ENCODE data around the gene SLC37A1. TPM values are rescaled to one million over a fixed set of nuclear protein-coding genes. Genes with fewer than 3 reads are reported as not detected.
A peak's percentile ranks its signal among the peaks of the same experiment; 100 is the strongest.

Gene SLC37A1
- total RNA-seq, 2 donors from 2014 or later: 27.5 to 37.6 TPM

- ATAC-seq (replicated peaks in 1 of 2) (no peak), DNase-seq (no peak)
- no peaks in the 10 kb centered on the region for H3K27me3 Mint-ChIP-seq (ENCODE audit: low read depth)
- H3K27ac Mint-ChIP-seq: no peak overlapping the region
- no peak overlapping the region for H3K4me3 Mint-ChIP-seq
- H3K4me1 Mint-ChIP-seq (ENCODE audit: low read depth): peaks cover 11% of the 10 kb centered on the region
- no peaks in the 10 kb centered on the region for H3K9me3 Mint-ChIP-seq
- peaks cover 0 to 6% of the 10 kb centered on the region in 2 donors for H3K36me3 Mint-ChIP-seq (ENCODE audit: insufficient read depth in 2 of 2)
These were observed 25.0 kb downstream of the SLC37A1 start for GRCh38 chr21:42538479-42539275.

DNA sequence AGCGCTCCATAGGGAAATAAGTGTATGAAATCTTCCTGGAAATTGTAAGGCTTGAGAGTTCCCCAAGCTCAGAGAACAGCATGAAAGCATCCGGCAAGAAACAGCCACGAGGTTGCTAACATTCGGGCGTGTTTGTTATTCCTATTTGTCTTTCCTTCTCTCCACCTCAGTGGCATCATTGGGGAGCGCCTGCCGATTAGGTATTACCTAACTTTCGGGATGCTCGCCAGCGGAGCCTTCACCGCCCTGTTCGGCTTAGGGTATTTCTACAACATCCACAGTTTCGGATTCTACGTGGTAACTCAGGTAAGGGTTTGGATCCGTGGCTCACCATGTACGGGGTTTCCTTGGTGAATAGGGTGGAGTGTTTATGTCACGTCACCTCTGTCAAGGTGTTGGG, 25.7 kb downstream of the SLC37A1 start:
- H3K36me3 Mint-ChIP-seq (ENCODE audit: insufficient read depth in 2 of 2): peaks cover 0 to 6% of the 10 kb centered on the region in 2 donors
- H3K9me3 Mint-ChIP-seq: no peaks in the 10 kb centered on the region

DNA sequence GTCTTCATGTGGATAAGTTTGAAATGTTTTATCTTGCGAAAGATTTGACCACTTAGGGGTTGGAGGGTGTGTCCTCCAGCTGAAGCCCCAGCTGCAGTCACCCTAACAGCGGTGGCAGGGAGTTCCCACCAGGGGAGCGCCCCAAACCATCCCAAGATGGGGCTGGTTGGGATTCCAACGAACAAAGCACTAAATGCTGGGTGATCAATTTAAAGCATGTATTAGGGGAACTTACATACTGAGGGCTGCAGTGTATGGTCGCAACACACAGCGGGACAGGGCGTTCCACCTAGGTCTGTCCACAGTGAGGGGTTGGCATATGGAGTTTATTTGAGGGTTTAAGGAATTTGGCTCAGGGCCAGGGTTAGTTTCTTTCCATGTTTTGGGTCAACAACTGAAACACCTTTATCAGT, 26.3 kb downstream of the SLC37A1 start:
- H3K9me3 Mint-ChIP-seq: no peaks in the 10 kb centered on the region
- peaks cover 0 to 7% of the 10 kb centered on the region in 2 donors for H3K36me3 Mint-ChIP-seq (ENCODE audit: insufficient read depth in 2 of 2)
- H3K27me3 Mint-ChIP-seq (ENCODE audit: low read depth): no peaks in the 10 kb centered on the region
- no peak for ATAC-seq (replicated peaks in 1 of 2)
- no peak for DNase-seq
- peaks cover under 1% of the 10 kb centered on the region for H3K4me1 Mint-ChIP-seq (ENCODE audit: low read depth)
- H3K4me3 Mint-ChIP-seq: no peak overlapping the region
- H3K27ac Mint-ChIP-seq: no peak overlapping the region

More for the DNA sequence above, 25.7 kb downstream of the SLC37A1 start:
- no peak for ATAC-seq (replicated peaks in 1 of 2)
- DNase-seq: no peak
- H3K4me3 Mint-ChIP-seq: no peak overlapping the region
- H3K27me3 Mint-ChIP-seq (ENCODE audit: low read depth): no peaks in the 10 kb centered on the region
- no peak overlapping the region for H3K27ac Mint-ChIP-seq
- peaks cover 7% of the 10 kb centered on the region for H3K4me1 Mint-ChIP-seq (ENCODE audit: low read depth)

GRCh38 chr21:42540396-42540795, 26.7 kb downstream of the SLC37A1 start:
- H3K36me3 Mint-ChIP-seq (ENCODE audit: insufficient read depth in 2 of 2): peaks cover 0 to 6% of the 10 kb centered on the region in 2 donors
- no peak for ATAC-seq (replicated peaks in 1 of 2)
- DNase-seq: no peak
- no peak overlapping the region for H3K4me3 Mint-ChIP-seq
- H3K27ac Mint-ChIP-seq: no peak overlapping the region
- H3K27me3 Mint-ChIP-seq (ENCODE audit: low read depth): no peaks in the 10 kb centered on the region
- H3K4me1 Mint-ChIP-seq (ENCODE audit: low read depth): no peaks in the 10 kb centered on the region
- no peaks in the 10 kb centered on the region for H3K9me3 Mint-ChIP-seq

DNA sequence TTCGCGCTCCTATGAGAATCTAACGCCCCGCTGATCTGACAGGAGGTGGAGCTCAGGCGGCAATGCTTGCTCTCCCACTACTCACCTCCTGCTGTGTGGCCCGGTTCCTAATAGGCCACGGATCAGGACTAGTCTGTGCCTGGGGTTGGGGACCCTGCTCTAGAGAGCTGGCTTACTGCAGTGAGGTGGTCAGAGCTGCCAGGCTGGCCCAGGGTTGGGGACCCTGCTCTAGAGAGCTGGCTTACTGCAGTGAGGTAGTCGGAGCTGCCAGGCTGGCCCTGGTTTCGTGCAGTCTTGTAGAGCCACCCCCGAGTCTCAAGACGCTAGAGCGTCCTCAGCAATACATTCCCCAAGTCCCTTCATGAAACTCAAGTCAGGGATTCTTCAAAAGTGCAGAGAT, 27.5 kb downstream of the SLC37A1 start:
- Mint-ChIP-seq H3K9me3 (no peaks in the 10 kb centered on the region), H3K4me1 (ENCODE audit: low read depth) (no peaks in the 10 kb centered on the region), H3K36me3 (ENCODE audit: insufficient read depth in 2 of 2) (peaks cover 0 to 6% of the 10 kb centered on the region in 2 donors), H3K27me3 (ENCODE audit: low read depth) (no peaks in the 10 kb centered on the region), H3K4me3 (no peak overlapping the region), H3K27ac (no peak overlapping the region)
- ATAC-seq (replicated peaks in 1 of 2) (no peak), DNase-seq (no peak)

DNA sequence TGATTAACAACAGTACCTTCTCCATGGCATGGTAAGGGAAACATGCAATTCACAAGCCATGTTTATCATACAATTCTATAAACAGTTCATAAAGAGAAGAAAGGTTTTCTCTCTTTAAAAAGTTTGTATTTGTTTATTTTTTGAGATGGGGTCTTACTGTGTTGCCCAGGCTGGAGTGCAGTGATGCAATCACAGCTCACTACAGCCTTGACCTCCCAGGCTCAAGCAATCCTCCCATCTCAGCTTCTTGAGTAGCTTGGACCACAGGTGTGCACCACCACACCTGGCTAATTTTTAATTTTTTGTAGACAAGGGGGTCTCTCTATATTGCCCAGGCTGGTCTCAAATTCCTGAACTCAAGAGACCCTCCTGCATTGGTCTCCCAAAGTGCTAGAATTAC, 28.0 kb downstream of the SLC37A1 start:
- no peaks in the 10 kb centered on the region for H3K9me3 Mint-ChIP-seq
- ATAC-seq (replicated peaks in 1 of 2) (no peak), DNase-seq (no peak)
- no peak overlapping the region for H3K4me3 Mint-ChIP-seq
- H3K36me3 Mint-ChIP-seq (ENCODE audit: insufficient read depth in 2 of 2): peaks cover 0 to 6% of the 10 kb centered on the region in 2 donors
- H3K4me1 Mint-ChIP-seq (ENCODE audit: low read depth): no peaks in the 10 kb centered on the region
- no peaks in the 10 kb centered on the region for H3K27me3 Mint-ChIP-seq (ENCODE audit: low read depth)
- no peak overlapping the region for H3K27ac Mint-ChIP-seq

DNA sequence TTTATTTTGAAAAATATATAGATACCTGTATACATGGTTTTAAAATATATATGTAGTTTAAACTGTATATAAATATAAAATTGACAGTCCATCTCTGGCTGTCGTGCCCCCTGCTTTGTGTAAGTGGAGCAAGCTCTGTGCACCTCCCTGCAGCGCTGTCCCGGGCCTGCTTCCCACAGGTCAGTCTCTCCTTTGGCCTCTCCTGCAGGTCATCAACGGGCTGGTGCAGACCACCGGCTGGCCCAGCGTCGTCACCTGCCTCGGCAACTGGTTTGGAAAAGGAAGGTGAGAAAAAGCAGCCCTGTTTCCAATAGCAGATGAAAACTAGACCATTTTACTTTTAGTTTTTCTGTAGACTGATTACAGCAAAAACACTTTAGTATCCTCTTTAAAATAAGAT, 28.5 kb downstream of the SLC37A1 start:
- Mint-ChIP-seq H3K27me3 (ENCODE audit: low read depth) (no peaks in the 10 kb centered on the region), H3K4me3 (no peak overlapping the region), H3K27ac (no peak overlapping the region), H3K9me3 (no peaks in the 10 kb centered on the region), H3K4me1 (ENCODE audit: low read depth) (no peaks in the 10 kb centered on the region), H3K36me3 (ENCODE audit: insufficient read depth in 2 of 2) (peaks cover 0 to 6% of the 10 kb centered on the region in 2 donors)
- DNase-seq (no peak), ATAC-seq (replicated peaks in 1 of 2) (no peak)

DNA sequence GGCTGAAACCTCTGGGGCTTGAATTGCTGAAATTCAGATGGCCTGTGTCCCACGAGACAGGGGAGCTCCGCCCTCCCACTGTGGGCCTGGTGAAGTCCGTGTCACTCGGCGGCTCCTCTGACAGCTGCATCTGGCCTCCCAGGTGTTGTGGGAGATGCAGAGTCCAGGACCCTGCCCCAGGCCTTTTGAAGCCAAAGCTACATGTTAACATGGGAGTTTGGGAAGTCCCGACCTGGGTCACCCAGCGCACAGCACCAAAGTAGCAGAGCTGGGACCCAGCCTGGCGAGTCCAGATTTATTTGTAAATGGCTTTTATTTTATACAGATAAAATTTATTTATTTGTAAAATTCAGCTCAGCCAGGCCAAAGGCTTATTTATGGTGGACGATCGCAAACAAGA, 28.9 kb downstream of the SLC37A1 start:
- Mint-ChIP-seq H3K4me1 (ENCODE audit: low read depth) (no peaks in the 10 kb centered on the region), H3K36me3 (ENCODE audit: insufficient read depth in 2 of 2) (peaks cover 0 to 6% of the 10 kb centered on the region in 2 donors), H3K27me3 (ENCODE audit: low read depth) (no peaks in the 10 kb centered on the region), H3K4me3 (no peak overlapping the region), H3K27ac (no peak overlapping the region), H3K9me3 (no peaks in the 10 kb centered on the region)
- DNase-seq (no peak), ATAC-seq (replicated peaks in 1 of 2) (no peak)

GRCh38 chr21:42543106-42543847, 29.6 kb downstream of the SLC37A1 start:
- Mint-ChIP-seq H3K27me3 (ENCODE audit: low read depth) (no peaks in the 10 kb centered on the region), H3K27ac (no peak overlapping the region), H3K4me1 (ENCODE audit: low read depth) (peaks cover 1% of the 10 kb centered on the region), H3K36me3 (ENCODE audit: insufficient read depth in 2 of 2) (peaks cover 2 to 11% of the 10 kb centered on the region in 2 donors), H3K9me3 (no peaks in the 10 kb centered on the region), H3K4me3 (no peak overlapping the region)
- DNase-seq (no peak), ATAC-seq (replicated peaks in 1 of 2) (no peak)

GRCh38 chr21:42544544-42544943, 30.9 kb downstream of the SLC37A1 start:
- Mint-ChIP-seq H3K4me1 (ENCODE audit: low read depth) (peaks cover 9% of the 10 kb centered on the region), H3K27ac (no peak overlapping the region), H3K4me3 (no peak overlapping the region), H3K9me3 (no peaks in the 10 kb centered on the region), H3K36me3 (ENCODE audit: insufficient read depth in 2 of 2) (peaks cover 5 to 11% of the 10 kb centered on the region in 2 donors), H3K27me3 (ENCODE audit: low read depth) (no peaks in the 10 kb centered on the region)
- DNase-seq (no peak), ATAC-seq (replicated peaks in 1 of 2) (no peak)

DNA sequence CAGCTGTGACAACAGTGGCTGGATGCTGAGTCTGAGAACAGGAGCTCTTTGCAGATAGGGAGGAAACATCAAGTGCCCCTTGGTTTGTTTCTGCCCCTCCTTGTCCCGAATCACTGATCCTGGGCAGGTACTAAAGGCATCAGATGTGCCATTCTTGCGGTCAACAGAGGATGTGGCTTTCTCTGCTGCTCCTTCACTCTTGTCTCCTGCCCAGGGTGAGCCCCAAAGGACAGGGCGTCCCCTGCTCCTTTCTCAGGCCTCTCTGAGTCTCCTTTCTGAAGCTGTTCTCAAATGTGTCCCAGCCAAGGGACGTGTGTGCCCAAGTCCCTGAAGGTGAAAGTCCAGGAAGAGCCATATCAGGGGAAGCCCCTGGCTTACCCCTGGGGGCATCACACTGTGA, 31.7 kb downstream of the SLC37A1 start:
- H3K36me3 Mint-ChIP-seq (ENCODE audit: insufficient read depth in 2 of 2): peaks cover 5 to 8% of the 10 kb centered on the region in 2 donors
- no peak overlapping the region for H3K4me3 Mint-ChIP-seq
- peak in 1 of 2 donors; percentile 20 for ATAC-seq (replicated peaks in 1 of 2)
- H3K27ac Mint-ChIP-seq: no peak overlapping the region
- H3K27me3 Mint-ChIP-seq (ENCODE audit: low read depth): no peaks in the 10 kb centered on the region
- peaks cover 9% of the 10 kb centered on the region for H3K4me1 Mint-ChIP-seq (ENCODE audit: low read depth)
- no peaks in the 10 kb centered on the region for H3K9me3 Mint-ChIP-seq
- DNase-seq: no peak

- Mint-ChIP-seq H3K27ac (no peak overlapping the region), H3K36me3 (ENCODE audit: insufficient read depth in 2 of 2) (peaks cover 5 to 8% of the 10 kb centered on the region in 2 donors), H3K4me1 (ENCODE audit: low read depth) (peaks cover 9% of the 10 kb centered on the region), H3K27me3 (ENCODE audit: low read depth) (no peaks in the 10 kb centered on the region), H3K4me3 (no peak overlapping the region), H3K9me3 (no peaks in the 10 kb centered on the region)
- ATAC-seq (replicated peaks in 1 of 2) (no peak), DNase-seq (no peak)
These were observed 32.1 kb downstream of the SLC37A1 start for GRCh38 chr21:42545745-42546144.

DNA sequence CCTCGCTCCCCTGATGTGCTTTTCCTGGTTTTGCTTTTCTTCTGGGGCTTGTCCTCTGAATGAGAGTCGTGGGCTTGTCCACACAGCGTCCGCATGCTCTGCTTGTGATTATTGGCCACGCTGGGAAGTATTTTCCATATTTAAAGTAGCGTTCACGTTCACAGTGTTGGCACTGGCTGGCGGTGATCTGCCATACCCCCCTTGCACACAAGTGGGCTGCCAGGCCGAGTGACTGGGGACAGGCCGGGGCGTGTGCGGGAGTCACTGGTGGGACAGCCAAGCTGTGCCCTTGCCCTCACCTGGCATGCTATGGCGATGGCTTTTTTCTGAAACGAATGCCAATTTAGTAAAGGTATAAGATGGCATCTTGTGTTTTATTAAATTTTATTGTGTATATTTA, 32.8 kb downstream of the SLC37A1 start:
- ATAC-seq (replicated peaks in 1 of 2) (no peak), DNase-seq (no peak)
- peaks cover 9% of the 10 kb centered on the region for H3K4me1 Mint-ChIP-seq (ENCODE audit: low read depth)
- H3K4me3 Mint-ChIP-seq: no peak overlapping the region
- H3K9me3 Mint-ChIP-seq: no peaks in the 10 kb centered on the region
- no peaks in the 10 kb centered on the region for H3K27me3 Mint-ChIP-seq (ENCODE audit: low read depth)
- no peak overlapping the region for H3K27ac Mint-ChIP-seq
- H3K36me3 Mint-ChIP-seq (ENCODE audit: insufficient read depth in 2 of 2): peaks cover 5 to 6% of the 10 kb centered on the region in 2 donors

Measured in activated T-cell treated with anti-CD3 and anti-CD28 coated beads, Interleukin-2, amount 50 U/mL, for 72 hours (primary cell).